Lower leg skin (tissue), 4 donors: ENCODE measurements around the gene PLB1. TPM values are rescaled to one million over a fixed set of nuclear protein-coding genes. Genes with fewer than 3 reads are reported as not detected.

ENCODE experiments used
- DNase-seq, 2 donors: peaks; one replicate each; pipeline ENCODE4 v3.0.0-alpha.2; 2019; ENCODE audit warnings: low spot score in 2 of 2
- H3K4me3 ChIP-seq: fragments of 200-600 bp; sonication (generic); 2 replicates; pipeline ENCODE4 v1.5.1; 2017; ENCODE audit warnings: mild to moderate bottlenecking, low read depth; ENCODE audit not compliant: poor library complexity, severe bottlenecking
- CTCF ChIP-seq, 3 donors: fragments of 450-650 bp; IDR thresholded peaks; one replicate each; pipeline ENCODE4 v1.5.1; 2016; ENCODE audit warnings: antibody characterized with exemption in 3 of 3, mild to moderate bottlenecking in 3 of 3, moderate library complexity in 2 of 3
- POLR2A ChIP-seq, 2 donors: fragments of 450-650 bp; IDR thresholded peaks; one replicate each; pipeline ENCODE4 v1.6.1; 2016 to 2017; ENCODE audit warnings: antibody characterized with exemption in 2 of 2, mild to moderate bottlenecking in 1 of 2, moderate library complexity in 1 of 2
- WGBS, 2 donors: methylation state at CpG; one replicate each; pipeline ENCODE4 v1.1.5; 2018; 5-methylcytosine and 5-hydroxymethylcytosine counted together
- intact Hi-C: fragments of 100-400 bp; cut with DNase I; formaldehyde crosslinking; loops from one replicate; pipeline ENCODE4 v1.15.0; 2023; ENCODE audit warnings: low total_unique reads
- total RNA-seq, 4 donors: library from RNA; depleted of rRNA; stranded (reverse); fragments of >200 nt; gene quantifications; one replicate each; pipeline ENCODE4 v1.1.0, GENCODE V29; 2016

The PLB1 gene
- total RNA-seq, 4 donors from 2014 or later, result 3.4 to 10.3 (median 8.9) TPM

GRCh38 chr2:28643327-28643726 is 147.5 kb downstream of the PLB1 start:
- H3K4me3 ChIP-seq, result no peak overlapping the region
- DNase-seq, result no peak
- WGBS, 2 donors, result 65 to 70% methylated on average over 6 of the region's 6 CpGs
- intact Hi-C loops, result no loop called here
- no peak for TF ChIP-seq POLR2A (IDR thresholded peaks at IDR 0.05)
- TF ChIP-seq CTCF (IDR thresholded peaks at IDR 0.05), result no peak

DNA sequence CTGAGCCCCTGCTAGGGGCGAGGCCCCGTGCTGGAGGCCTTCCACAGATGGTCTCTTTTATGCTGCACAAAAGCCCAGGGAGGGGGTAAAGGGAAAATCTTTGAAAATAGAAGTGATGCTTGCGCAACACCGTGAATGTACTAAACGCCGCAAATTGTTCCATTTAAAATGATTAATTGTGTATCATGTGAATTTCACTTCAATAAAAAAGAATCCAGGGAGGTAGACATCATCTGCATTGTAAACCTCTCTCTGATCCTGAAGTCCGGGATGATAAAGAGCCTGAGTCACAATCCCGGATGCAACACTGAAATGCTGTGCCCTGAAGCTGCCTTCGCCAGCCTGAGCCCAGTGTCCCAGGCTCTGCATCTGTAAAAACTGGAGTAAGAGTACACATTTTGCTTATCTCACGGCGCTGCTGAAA is 148.1 kb downstream of the PLB1 start:
- no peak for DNase-seq
- no peak overlapping the region for H3K4me3 ChIP-seq
- 59 to 66% methylated on average over 11 of the region's 11 CpGs for WGBS, 2 donors
- TF ChIP-seq POLR2A (IDR thresholded peaks at IDR 0.05), result no peak
- TF ChIP-seq CTCF (IDR thresholded peaks at IDR 0.05), result no peak
- intact Hi-C loops, result no loop called here

- no peak for TF ChIP-seq CTCF (IDR thresholded peaks at IDR 0.05)
- TF ChIP-seq POLR2A (IDR thresholded peaks at IDR 0.05), result no peak
- 74 to 82% methylated on average over 7 of the region's 7 CpGs for WGBS, 2 donors
- no peak overlapping the region for H3K4me3 ChIP-seq
- no peak for DNase-seq
- intact Hi-C loops, result no loop called here
These were observed 148.9 kb downstream of the PLB1 start for GRCh38 chr2:28644760-28645159.

DNA sequence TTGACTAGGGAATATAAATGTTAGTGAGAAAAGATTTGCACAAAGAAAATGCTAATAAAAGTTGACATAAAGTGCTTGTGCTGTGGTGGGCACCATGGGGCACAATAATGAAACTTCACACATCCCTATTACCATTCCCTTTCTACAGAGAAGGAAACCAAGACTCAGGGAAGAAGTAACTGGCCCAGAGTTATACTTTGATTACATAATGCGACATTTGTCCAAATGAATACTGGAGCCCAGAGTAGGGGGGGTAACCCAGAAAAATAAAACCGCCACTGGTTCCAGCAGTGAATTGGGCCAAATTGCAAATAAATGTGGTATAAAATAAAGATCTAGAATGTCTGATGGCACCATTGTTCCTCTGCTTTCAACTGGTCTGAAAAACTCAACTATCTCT is 149.7 kb downstream of the PLB1 start:
- 61 to 81% methylated on average over 2 of the region's 2 CpGs for WGBS, 2 donors

DNA sequence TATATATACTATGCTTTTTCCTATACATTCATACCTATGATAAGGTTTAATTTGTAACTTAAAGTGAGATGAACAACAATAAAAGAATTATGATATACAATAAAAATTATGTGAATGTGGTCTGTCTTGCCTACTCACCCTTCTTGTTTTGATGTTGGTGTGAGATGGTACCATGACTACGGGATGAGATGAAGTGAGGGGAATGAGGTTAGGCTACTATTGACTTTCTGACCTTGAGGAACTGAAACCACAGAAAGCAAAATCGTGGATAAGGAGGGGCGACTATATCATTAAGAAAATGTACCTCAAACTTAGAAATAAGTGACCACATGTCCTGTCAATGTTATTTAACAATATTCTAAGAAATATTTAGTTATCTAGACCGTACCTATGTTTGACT is 151.8 kb downstream of the PLB1 start:
- no peak for TF ChIP-seq POLR2A (IDR thresholded peaks at IDR 0.05)
- TF ChIP-seq CTCF (IDR thresholded peaks at IDR 0.05), result no peak
- DNase-seq, result no peak
- intact Hi-C loops, result no loop called here
- 83 to 84% methylated on average over 4 of the region's 4 CpGs for WGBS, 2 donors
- H3K4me3 ChIP-seq, result no peak overlapping the region

More for the DNA sequence above, 149.7 kb downstream of the PLB1 start:
- DNase-seq, result no peak
- intact Hi-C loops, result no loop called here
- no peak for TF ChIP-seq POLR2A (IDR thresholded peaks at IDR 0.05)
- no peak for TF ChIP-seq CTCF (IDR thresholded peaks at IDR 0.05)
- H3K4me3 ChIP-seq, result no peak overlapping the region

DNA sequence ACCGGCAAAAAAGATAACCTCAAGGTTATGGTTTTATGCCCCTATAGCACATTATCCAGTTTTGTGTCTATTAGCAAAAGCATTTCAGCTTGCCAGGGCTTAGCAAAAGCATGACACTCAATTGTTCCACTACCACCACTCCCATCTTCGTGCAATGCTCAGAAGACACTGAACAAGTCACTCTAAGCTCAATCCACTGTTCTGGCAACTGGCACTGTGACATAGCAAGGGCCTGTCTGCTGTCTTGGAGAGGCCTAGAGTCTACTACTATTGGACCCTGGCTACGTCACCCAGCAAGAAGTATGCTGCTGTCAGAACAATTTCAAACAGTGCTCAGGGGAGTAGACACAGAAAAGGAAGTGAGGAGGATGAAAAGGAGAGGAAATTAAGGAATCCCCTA is 152.3 kb downstream of the PLB1 start:
- TF ChIP-seq CTCF (IDR thresholded peaks at IDR 0.05), result no peak
- TF ChIP-seq POLR2A (IDR thresholded peaks at IDR 0.05), result no peak
- intact Hi-C loops, result no loop called here
- no peak overlapping the region for H3K4me3 ChIP-seq
- 53 to 57% methylated on average over 3 of the region's 3 CpGs for WGBS, 2 donors
- DNase-seq, result peak in 1 of 2 donors; percentile 84
